ENCODE measurements around the gene IFT27. TPM values are rescaled to one million over a fixed set of nuclear protein-coding genes. Genes with fewer than 3 reads are reported as not detected.

The IFT27 gene
- total and polyA plus RNA-seq, 2 of the 4 experiments (the other 2 are of a cell fraction): 14.5 to 26.9 TPM

- ATAC-seq (ENCODE audit: low read depth) (no peak), DNase-seq (no peak)
- H3K36me3 ChIP-seq (ENCODE audit: control insufficient read depth, insufficient read depth, low read length): no peaks in the 10 kb centered on the region
- no peak overlapping the region for H3K4ac ChIP-seq (ENCODE audit: low read depth, low read length)
- H4K91ac ChIP-seq (ENCODE audit: insufficient read depth, low read depth, low read length): no peak overlapping the region
- no peak overlapping the region for H4K8ac ChIP-seq (ENCODE audit: low read depth in 2 of 2, low read length in 2 of 2)
- no TSS peak for BruUV-seq (replicated peaks)
- H3K56ac ChIP-seq (ENCODE audit: extremely low read depth, insufficient read depth, low read length): no peak overlapping the region
- H2AK5ac ChIP-seq (ENCODE audit: low read depth, low read length): no peak overlapping the region
- 75% methylated on average over 2 of the region's 2 CpGs; no CpG with 5 or more reads in 1 of the 2 experiments for WGBS, 2 experiments (ENCODE audit: extremely low coverage in 2 of 2, insufficient read length in 1 of 2)
- no peak overlapping the region for H2AFZ ChIP-seq (replicated peaks; ENCODE audit: low read length, poor library complexity)
- H3K27ac ChIP-seq (ENCODE audit: insufficient read depth, low read length): no peak overlapping the region
- no peak overlapping the region for H2BK15ac ChIP-seq (ENCODE audit: low read depth, low read length)
- H3K4me3 ChIP-seq (ENCODE audit: insufficient read depth, low read depth, low read length): no peak overlapping the region
- no peak overlapping the region for H3K4me2 ChIP-seq (ENCODE audit: low read depth, low read length)
- no peak overlapping the region for H3K14ac ChIP-seq (replicated peaks; ENCODE audit: low read depth, low read length)
- H2AK9ac ChIP-seq (replicated peaks; ENCODE audit: low read depth, low read length, poor library complexity): no peak overlapping the region
- intact Hi-C loops (cut with micrococcal nuclease): no loop called here
- H3K18ac ChIP-seq (ENCODE audit: low read depth, low read length): no peak overlapping the region
- TF ChIP-seq POLR2A (IDR thresholded peaks at IDR 0.05; ENCODE audit: low read depth, low read length) (no peak), NFE2L2 (IDR thresholded peaks at IDR 0.05; ENCODE audit: low read depth, low read length) (no peak), FOS (IDR thresholded peaks at IDR 0.05; ENCODE audit: low read depth, low read length) (no peak), CHD1 (IDR thresholded peaks at IDR 0.05; ENCODE audit: low read depth, low read length) (no peak), SMC3 (IDR thresholded peaks at IDR 0.05; ENCODE audit: low read depth, low read length) (no peak), RAD21 (IDR thresholded peaks at IDR 0.05; ENCODE audit: low read length) (no peak), MAZ (IDR thresholded peaks at IDR 0.05; ENCODE audit: borderline replicate concordance, low read depth, low read length) (no peak), RCOR1 (IDR thresholded peaks at IDR 0.05; ENCODE audit: insufficient replicate concordance, low read length) (no peak), USF2 (IDR thresholded peaks at IDR 0.05; ENCODE audit: low read depth, low read length) (no peak), MAFK (IDR thresholded peaks at IDR 0.05; ENCODE audit: low read depth, low read length) (no peak), CEBPB (IDR thresholded peaks at IDR 0.05; ENCODE audit: low read depth, low read length) (no peak)
- no peak overlapping the region for H2BK20ac ChIP-seq (ENCODE audit: low read depth, low read length)
- H3K4me1 ChIP-seq (ENCODE audit: control insufficient read depth, insufficient read depth, low read length): no peaks in the 10 kb centered on the region
- H3K9me1 ChIP-seq (ENCODE audit: insufficient read depth, low read length): no peaks in the 10 kb centered on the region
- in situ Hi-C loops (cut with MboI; ENCODE audit: low sequenced_read_pairs): no loop called here
- no peaks in the 10 kb centered on the region for H3K9me3 ChIP-seq (ENCODE audit: control insufficient read depth, insufficient read depth, low read length)
- no peak overlapping the region for H2BK120ac ChIP-seq (ENCODE audit: low read depth, low read length)
- CTCF ChIA-PET: no interaction called here
- dilution Hi-C loops (cut with HindIII; ENCODE audit: low sequenced_read_pairs, unreplicated experiment): no loop called here
- no peak overlapping the region for H4K5ac ChIP-seq (ENCODE audit: low read depth, low read length)
- no peak overlapping the region for H3K9ac ChIP-seq (ENCODE audit: low read depth, low read length)
- peaks cover 45% of the 10 kb centered on the region for H3K27me3 ChIP-seq (ENCODE audit: control insufficient read depth, insufficient read depth, low read length)
- H4K20me1 ChIP-seq (ENCODE audit: insufficient read depth, low read length): no peaks in the 10 kb centered on the region
- peak overlapping the region; percentile 79 for H2BK5ac ChIP-seq (ENCODE audit: low read depth, low read length, poor library complexity, severe bottlenecking)
- no peak overlapping the region for H3K23ac ChIP-seq (ENCODE audit: low read depth, low read length)
- POLR2A ChIA-PET (ENCODE audit: unreplicated experiment): no interaction called here
- no peaks in the 10 kb centered on the region for H3K79me1 ChIP-seq (ENCODE audit: low read depth in 1 of 2, low read length in 2 of 2)
Observed at GRCh38 chr22:36824655-36825054, 48.7 kb upstream of the IFT27 start.

Measured in IMR-90 (cell line).